KOPT-K1 (cell line): ENCODE data around the gene ABHD5.

ENCODE experiments used
- H3K27ac ChIP-seq: fragments of 200-600 bp; sonication (generic); 2 replicates; pipeline ENCODE4 v1.5.1; 2016; ENCODE audit warnings: antibody characterized with exemption, mild to moderate bottlenecking, low read depth, low read length; ENCODE audit not compliant: poor library complexity, severe bottlenecking
- H3K36me3 ChIP-seq: fragments of 200-600 bp; sonication (generic); 2 replicates; pipeline ENCODE4 v1.5.1; 2017; ENCODE audit warnings: antibody characterized with exemption, mild to moderate bottlenecking, low read length, moderate library complexity; ENCODE audit not compliant: insufficient read depth
- H3K9me3 ChIP-seq: fragments of 200-600 bp; sonication (generic); 2 replicates; pipeline ENCODE4 v1.5.1; 2017; ENCODE audit warnings: antibody characterized with exemption, low read length, mild to moderate bottlenecking; ENCODE audit not compliant: insufficient read depth, poor library complexity, severe bottlenecking

The ABHD5 gene

GRCh38 chr3:43692971-43693370 is 2.2 kb downstream of the ABHD5 start:
- Histone ChIP-seq H3K27ac (no peak overlapping the region), H3K36me3 (no peaks in the 10 kb centered on the region), H3K9me3 (no peaks in the 10 kb centered on the region)

GRCh38 chr3:43693594-43693993 is 2.9 kb downstream of the ABHD5 start:
- Histone ChIP-seq H3K36me3 (no peaks in the 10 kb centered on the region), H3K9me3 (no peaks in the 10 kb centered on the region), H3K27ac (no peak overlapping the region)

GRCh38 chr3:43695443-43695842 is 4.7 kb downstream of the ABHD5 start:
- H3K36me3 ChIP-seq, result no peaks in the 10 kb centered on the region
- H3K9me3 ChIP-seq, result no peaks in the 10 kb centered on the region
- H3K27ac ChIP-seq, result no peak overlapping the region

- no peak overlapping the region for H3K27ac ChIP-seq
- no peaks in the 10 kb centered on the region for H3K9me3 ChIP-seq
- H3K36me3 ChIP-seq, result no peaks in the 10 kb centered on the region
These were observed 5.1 kb downstream of the ABHD5 start for GRCh38 chr3:43695863-43696262.

- no peaks in the 10 kb centered on the region for H3K36me3 ChIP-seq
- no peak overlapping the region for H3K27ac ChIP-seq
- no peaks in the 10 kb centered on the region for H3K9me3 ChIP-seq
These were observed 5.7 kb downstream of the ABHD5 start for GRCh38 chr3:43696441-43696840.

- Histone ChIP-seq H3K27ac (no peak overlapping the region), H3K9me3 (no peaks in the 10 kb centered on the region), H3K36me3 (peaks cover 4% of the 10 kb centered on the region; the same call in 1 of the 2 replicates)
These were observed 6.1 kb downstream of the ABHD5 start for GRCh38 chr3:43696881-43697280.

GRCh38 chr3:43699864-43700263 is 9.1 kb downstream of the ABHD5 start:
- H3K9me3 ChIP-seq, result no peaks in the 10 kb centered on the region
- no peak overlapping the region for H3K27ac ChIP-seq
- H3K36me3 ChIP-seq, result peaks cover 19% of the 10 kb centered on the region

GRCh38 chr3:43704697-43705096 is 14.0 kb downstream of the ABHD5 start:
- peaks cover 19% of the 10 kb centered on the region for H3K36me3 ChIP-seq
- no peak overlapping the region for H3K27ac ChIP-seq
- H3K9me3 ChIP-seq, result no peaks in the 10 kb centered on the region

- Histone ChIP-seq H3K27ac (no peak overlapping the region), H3K9me3 (no peaks in the 10 kb centered on the region), H3K36me3 (peaks cover 19% of the 10 kb centered on the region)
These were observed 15.6 kb downstream of the ABHD5 start for GRCh38 chr3:43706342-43706741.

GRCh38 chr3:43707266-43707665 is 16.5 kb downstream of the ABHD5 start:
- H3K9me3 ChIP-seq, result no peaks in the 10 kb centered on the region
- H3K36me3 ChIP-seq, result peaks cover 20% of the 10 kb centered on the region
- H3K27ac ChIP-seq, result no peak overlapping the region

GRCh38 chr3:43707998-43708397 is 17.3 kb downstream of the ABHD5 start:
- peaks cover 24% of the 10 kb centered on the region for H3K36me3 ChIP-seq
- H3K27ac ChIP-seq, result no peak overlapping the region

GRCh38 chr3:43709022-43709421 is 18.3 kb downstream of the ABHD5 start:
- no peaks in the 10 kb centered on the region for H3K9me3 ChIP-seq
- no peak overlapping the region for H3K27ac ChIP-seq
- H3K36me3 ChIP-seq, result peaks cover 25% of the 10 kb centered on the region

More at GRCh38 chr3:43707998-43708397, 17.3 kb downstream of the ABHD5 start:
- no peaks in the 10 kb centered on the region for H3K9me3 ChIP-seq

- Histone ChIP-seq H3K27ac (no peak overlapping the region), H3K9me3 (no peaks in the 10 kb centered on the region), H3K36me3 (peaks cover 25% of the 10 kb centered on the region)
These were observed 19.9 kb downstream of the ABHD5 start for GRCh38 chr3:43710607-43711006.

GRCh38 chr3:43718296-43718695 is 27.6 kb downstream of the ABHD5 start:
- no peak overlapping the region for H3K27ac ChIP-seq
- peaks cover 34% of the 10 kb centered on the region for H3K36me3 ChIP-seq

GRCh38 chr3:43723121-43723734 is 32.5 kb downstream of the ABHD5 start:
- Histone ChIP-seq H3K36me3 (peaks cover 19% of the 10 kb centered on the region), H3K27ac (no peak overlapping the region), H3K9me3 (no peaks in the 10 kb centered on the region)

More at GRCh38 chr3:43718296-43718695, 27.6 kb downstream of the ABHD5 start:
- H3K9me3 ChIP-seq, result no peaks in the 10 kb centered on the region

GRCh38 chr3:43726521-43726920 is 35.8 kb downstream of the ABHD5 start:
- Histone ChIP-seq H3K27ac (no peak overlapping the region), H3K9me3 (no peaks in the 10 kb centered on the region), H3K36me3 (0 out of 2 replicates have a peak, but pooled peaks cover 6% of the 10 kb centered on the region)
